IMR-90 (cell line): ENCODE data around the gene DHX29. TPM values are rescaled to one million over a fixed set of nuclear protein-coding genes. Genes with fewer than 3 reads are reported as not detected.

Source experiments
- ATAC-seq: fragments of 200-7000 bp; cut with Tn5 transposase; 2 replicates; pipeline ENCODE4 v1.9.1; 2020; ENCODE audit warnings: low read depth, mild to moderate bottlenecking, moderate library complexity
- BruUV-seq: library from RNA; stranded (reverse); fragments of 400-500 nt; replicated peaks from 2 replicates; lab custom pipeline; 2021; lab: Mats Ljungman, UMichigan
- CTCF ChIA-PET: fragments of 300-600 bp; formaldehyde crosslinking; extraction: SDS; loops from one replicate; lab custom pipeline; 2021; ENCODE audit warnings: antibody characterized with exemption; lab: Yijun Ruan, JAX
- POLR2A ChIA-PET: fragments of 300-600 bp; sonication (Branson Sonifier 250); formaldehyde crosslinking; loops from one replicate; lab custom pipeline; 2022; ENCODE audit warnings: antibody characterized with exemption; ENCODE audit not compliant: unreplicated experiment; lab: Charles Lee
- DNase-seq: peaks from one replicate; pipeline ENCODE4 v3.0.0; 2013
- H2AFZ ChIP-seq: replicated peaks from 2 replicates; pipeline ENCODE3; 2013; ENCODE audit warnings: low read length, mild to moderate bottlenecking; ENCODE audit not compliant: poor library complexity
- H2AK5ac ChIP-seq: 2 replicates; pipeline ENCODE4 v1.6.1; 2013; ENCODE audit warnings: low read depth, low read length, inconsistent platforms
- H2AK9ac ChIP-seq: replicated peaks from 2 replicates; pipeline ENCODE3; 2013; ENCODE audit warnings: mild to moderate bottlenecking, low read depth, low read length, moderate library complexity; ENCODE audit not compliant: poor library complexity
- H2BK120ac ChIP-seq: 2 replicates; pipeline ENCODE4 v1.6.1; 2013; ENCODE audit warnings: low read depth, low read length, inconsistent platforms
- H2BK15ac ChIP-seq: 3 replicates; pipeline ENCODE4 v1.6.1; 2013; ENCODE audit warnings: low read depth, low read length, inconsistent platforms
- H2BK20ac ChIP-seq: 2 replicates; pipeline ENCODE4 v1.6.1; 2013; ENCODE audit warnings: low read depth, mild to moderate bottlenecking, inconsistent platforms, low read length, moderate library complexity
- H2BK5ac ChIP-seq: 2 replicates; pipeline ENCODE4 v1.6.1; 2013; ENCODE audit warnings: mild to moderate bottlenecking, low read depth, low read length, inconsistent platforms; ENCODE audit not compliant: poor library complexity, severe bottlenecking
- H3K14ac ChIP-seq: replicated peaks from 2 replicates; pipeline ENCODE4 v1.6.1; 2013; ENCODE audit warnings: low read depth, low read length, inconsistent platforms
- H3K18ac ChIP-seq: 2 replicates; pipeline ENCODE4 v1.6.1; 2013; ENCODE audit warnings: low read depth, low read length, control low read depth
- H3K23ac ChIP-seq: 2 replicates; pipeline ENCODE4 v1.6.1; 2013; ENCODE audit warnings: low read depth, low read length, inconsistent platforms
- H3K27ac ChIP-seq: 2 replicates; pipeline ENCODE4 v1.5.1; 2013; ENCODE audit warnings: mild to moderate bottlenecking, control low read depth, low read length; ENCODE audit not compliant: insufficient read depth
- H3K27me3 ChIP-seq: 2 replicates; pipeline ENCODE4 v1.6.1; 2013; ENCODE audit warnings: low read length; ENCODE audit not compliant: control insufficient read depth, insufficient read depth
- H3K36me3 ChIP-seq: 2 replicates; pipeline ENCODE4 v1.6.1; 2013; ENCODE audit warnings: low read length, mixed read lengths; ENCODE audit not compliant: control insufficient read depth, insufficient read depth
- H3K4ac ChIP-seq: 2 replicates; pipeline ENCODE4 v1.6.1; 2013; ENCODE audit warnings: low read depth, low read length, inconsistent platforms
- H3K4me1 ChIP-seq: 2 replicates; pipeline ENCODE4 v1.6.1; 2013; ENCODE audit warnings: low read length, mixed read lengths; ENCODE audit not compliant: control insufficient read depth, insufficient read depth
- H3K4me2 ChIP-seq: 2 replicates; pipeline ENCODE4 v1.6.1; 2013; ENCODE audit warnings: low read depth, mild to moderate bottlenecking, control low read depth, low read length, moderate library complexity
- H3K4me3 ChIP-seq: 2 replicates; pipeline ENCODE4 v1.5.1; 2013; ENCODE audit warnings: low read depth, mild to moderate bottlenecking, control low read depth, low read length, moderate library complexity; ENCODE audit not compliant: insufficient read depth
- H3K56ac ChIP-seq: 2 replicates; pipeline ENCODE4 v1.6.1; 2013; ENCODE audit warnings: low read length, inconsistent platforms; ENCODE audit not compliant: insufficient read depth; ENCODE audit errors: extremely low read depth
- H3K79me1 ChIP-seq, 2 experiments: 2 replicates each; pipeline ENCODE4 v1.6.1; 2013; ENCODE audit warnings: low read length in 2 of 2, inconsistent platforms in 1 of 2, low read depth in 1 of 2
- H3K9ac ChIP-seq: 2 replicates; pipeline ENCODE4 v1.6.1; 2013; ENCODE audit warnings: low read depth, low read length, control low read depth
- H3K9me1 ChIP-seq: 2 replicates; pipeline ENCODE4 v1.6.1; 2013; ENCODE audit warnings: low read length, inconsistent platforms; ENCODE audit not compliant: insufficient read depth
- H3K9me3 ChIP-seq: 2 replicates; pipeline ENCODE4 v1.6.1; 2013; ENCODE audit warnings: low read length; ENCODE audit not compliant: control insufficient read depth, insufficient read depth
- H4K20me1 ChIP-seq: 2 replicates; pipeline ENCODE4 v1.6.1; 2013; ENCODE audit warnings: low read length, inconsistent platforms; ENCODE audit not compliant: insufficient read depth
- H4K5ac ChIP-seq: 2 replicates; pipeline ENCODE4 v1.6.1; 2013; ENCODE audit warnings: mild to moderate bottlenecking, low read depth, low read length, control low read depth
- H4K8ac ChIP-seq, 2 experiments: 2 replicates each; pipeline ENCODE4 v1.6.1; 2013; ENCODE audit warnings: low read depth in 2 of 2, low read length in 2 of 2, control low read depth in 1 of 2, inconsistent platforms in 1 of 2
- H4K91ac ChIP-seq: 2 replicates; pipeline ENCODE4 v1.6.1; 2013; ENCODE audit warnings: low read depth, low read length, inconsistent platforms; ENCODE audit not compliant: insufficient read depth
- BHLHE40 ChIP-seq: fragments of 150-350 bp; IDR thresholded peaks from 2 replicates; pipeline ENCODE4 v1.6.1; 2016; ENCODE audit warnings: mild to moderate bottlenecking, low read depth, low read length
- CEBPB ChIP-seq: IDR thresholded peaks from 2 replicates; pipeline ENCODE4 v1.6.1; 2012; ENCODE audit warnings: low read depth, low read length, improper control_type of control experiment
- CHD1 ChIP-seq: IDR thresholded peaks from 2 replicates; pipeline ENCODE4 v1.6.1; 2012; ENCODE audit warnings: low read depth, low read length, improper control_type of control experiment
- MAFK ChIP-seq: IDR thresholded peaks from 2 replicates; pipeline ENCODE4 v1.6.1; 2012; ENCODE audit warnings: low read depth, low read length, improper control_type of control experiment
- MAZ ChIP-seq: IDR thresholded peaks from 2 replicates; pipeline ENCODE4 v1.6.1; 2012; ENCODE audit warnings: low read depth, mild to moderate bottlenecking, low read length, improper control_type of control experiment, moderate library complexity, borderline replicate concordance
- MXI1 ChIP-seq: IDR thresholded peaks from 2 replicates; pipeline ENCODE4 v1.6.1; 2012; ENCODE audit warnings: low read depth, mild to moderate bottlenecking, low read length, moderate library complexity, borderline replicate concordance
- NFE2L2 ChIP-seq: fragments of 150-350 bp; IDR thresholded peaks from 2 replicates; pipeline ENCODE4 v1.6.1; 2016; ENCODE audit warnings: low read depth, mild to moderate bottlenecking, low read length
- POLR2A ChIP-seq: IDR thresholded peaks from 2 replicates; pipeline ENCODE4 v1.6.1; 2012; ENCODE audit warnings: mild to moderate bottlenecking, low read depth, low read length
- RAD21 ChIP-seq: IDR thresholded peaks from 2 replicates; pipeline ENCODE4 v1.6.1; 2012; ENCODE audit warnings: low read length, improper control_type of control experiment
- RCOR1 ChIP-seq: IDR thresholded peaks from 2 replicates; pipeline ENCODE4 v1.6.1; 2012; ENCODE audit warnings: mild to moderate bottlenecking, low read length, improper control_type of control experiment; ENCODE audit not compliant: insufficient replicate concordance
- RFX5 ChIP-seq: IDR thresholded peaks from 2 replicates; pipeline ENCODE4 v1.8.0; 2012; ENCODE audit warnings: low read depth, mild to moderate bottlenecking, low read length, moderate library complexity
- SMC3 ChIP-seq: fragments of 150-350 bp; IDR thresholded peaks from 2 replicates; pipeline ENCODE4 v1.6.1; 2016; ENCODE audit warnings: low read depth, mild to moderate bottlenecking, antibody characterized with exemption, low read length, moderate library complexity
- WGBS, 2 experiments: methylation state at CpG; one replicate each; pipeline versions ENCODE4 v1.1.5 to v1.1.7; 2013; ENCODE audit warnings: missing lambda C conversion rate in 2 of 2; ENCODE audit not compliant: insufficient read length in 1 of 2; ENCODE audit errors: extremely low coverage in 2 of 2; 5-methylcytosine and 5-hydroxymethylcytosine counted together
- dilution Hi-C: fragments of 300-500 bp; cut with HindIII; formaldehyde crosslinking; loops from one replicate; pipeline ENCODE4 v1.14.3; 2018; ENCODE audit warnings: low sequenced_read_pairs; ENCODE audit not compliant: unreplicated experiment
- in situ Hi-C: fragments of 300-500 bp; cut with MboI; formaldehyde crosslinking; loops from 3 replicates; pipeline ENCODE4 v1.14.3; 2019; ENCODE audit warnings: low sequenced_read_pairs, inconsistent platforms, mixed read lengths
- intact Hi-C: fragments of 100-400 bp; cut with micrococcal nuclease; formaldehyde crosslinking; loops from 2 replicates; pipeline ENCODE4 v1.10.0; 2022
- polyA plus RNA-seq, 3 experiments: library from polyadenylated mRNA; depleted of rRNA; stranded (reverse); fragments of >200 nt; gene quantifications; 2 replicates each; pipeline ENCODE4 v1.2.3, GENCODE V29; 2012; ENCODE audit warnings: low replicate concordance in 1 of 3
- total RNA-seq: library from RNA; depleted of rRNA; stranded (reverse); fragments of >200 nt; gene quantifications from 2 replicates; pipeline ENCODE4 v1.2.3, GENCODE V29; 2012
- TF ChIP-seq, protein P1 (sequence below): fragments of 150-350 bp; IDR thresholded peaks from 2 replicates; pipeline ENCODE4 v1.6.1; 2017; ENCODE audit warnings: mild to moderate bottlenecking, antibody characterized with exemption, low read length, low read depth
- TF ChIP-seq, protein P2 (sequence below): fragments of 150-350 bp; IDR thresholded peaks from 2 replicates; pipeline ENCODE4 v1.6.1; 2016; ENCODE audit warnings: low read depth, mild to moderate bottlenecking, low read length, moderate library complexity, borderline replicate concordance
- TF ChIP-seq, protein P3 (sequence below): conservative IDR thresholded peaks from 2 replicates; pipeline ENCODE4 v1.5.1; 2012; ENCODE audit warnings: mild to moderate bottlenecking, low read depth, low read length, improper control_type of control experiment

DHX29 gene
- total and polyA plus RNA-seq, 2 of the 4 experiments (the other 2 are of a cell fraction), result 9.5 to 25.6 TPM

- CTCF ChIA-PET, result no interaction called here
- no TSS peak for BruUV-seq
These were observed 25.5 kb upstream of the DHX29 start for GRCh38 chr5:55333017-55333416.

More at GRCh38 chr5:55333017-55333416, 25.5 kb upstream of the DHX29 start:
- H3K23ac ChIP-seq, result no peak overlapping the region
- H3K4me1 ChIP-seq, result no peaks in the 10 kb centered on the region
- POLR2A ChIA-PET, result no interaction called here
- ATAC-seq (no peak), DNase-seq (no peak)
- H3K4me2 ChIP-seq, result no peak overlapping the region
- H4K8ac ChIP-seq, result no peak overlapping the region
- H2AK9ac ChIP-seq, result no peak overlapping the region
- H4K91ac ChIP-seq, result no peak overlapping the region
- H3K4ac ChIP-seq, result no peak overlapping the region
- H3K18ac ChIP-seq, result no peak overlapping the region
- no peaks in the 10 kb centered on the region for H3K27me3 ChIP-seq
- dilution Hi-C loops (no loop called here), intact Hi-C loops (loop anchor here (10.0 kb wide), 1 partner anchor 582 kb away; no protein-coding TSS in a partner anchor), in situ Hi-C loops (loop anchor here (25.0 kb wide), 1 partner anchor 579 kb away; no protein-coding TSS in a partner anchor)
- peaks cover 17 to 41% of the 10 kb centered on the region in 2 experiments; a peak in 3 of 4 replicates for H3K79me1 ChIP-seq
- H2BK20ac ChIP-seq, result no peak overlapping the region
- H3K56ac ChIP-seq, result no peak overlapping the region
- no peak overlapping the region for H4K5ac ChIP-seq
- H2BK5ac ChIP-seq, result no peak overlapping the region
- no peaks in the 10 kb centered on the region for H3K9me1 ChIP-seq
- no peak overlapping the region for H3K9ac ChIP-seq
- H2BK120ac ChIP-seq, result no peak overlapping the region
- WGBS, 2 experiments, result no CpG with 5 or more reads among the region's 1 CpG
- peaks cover 3% of the 10 kb centered on the region; the same call in 1 of the 2 replicates for H4K20me1 ChIP-seq
- no peak overlapping the region for H3K14ac ChIP-seq
- peaks cover 11% of the 10 kb centered on the region for H3K36me3 ChIP-seq
- TF ChIP-seq, protein P1, sequence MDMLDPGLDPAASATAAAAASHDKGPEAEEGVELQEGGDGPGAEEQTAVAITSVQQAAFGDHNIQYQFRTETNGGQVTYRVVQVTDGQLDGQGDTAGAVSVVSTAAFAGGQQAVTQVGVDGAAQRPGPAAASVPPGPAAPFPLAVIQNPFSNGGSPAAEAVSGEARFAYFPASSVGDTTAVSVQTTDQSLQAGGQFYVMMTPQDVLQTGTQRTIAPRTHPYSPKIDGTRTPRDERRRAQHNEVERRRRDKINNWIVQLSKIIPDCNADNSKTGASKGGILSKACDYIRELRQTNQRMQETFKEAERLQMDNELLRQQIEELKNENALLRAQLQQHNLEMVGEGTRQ, result no peak
- no peak for TF ChIP-seq RFX5
- TF ChIP-seq BHLHE40, result no peak
- TF ChIP-seq MAFK, result no peak
- TF ChIP-seq RCOR1, result no peak
- TF ChIP-seq, protein P2, sequence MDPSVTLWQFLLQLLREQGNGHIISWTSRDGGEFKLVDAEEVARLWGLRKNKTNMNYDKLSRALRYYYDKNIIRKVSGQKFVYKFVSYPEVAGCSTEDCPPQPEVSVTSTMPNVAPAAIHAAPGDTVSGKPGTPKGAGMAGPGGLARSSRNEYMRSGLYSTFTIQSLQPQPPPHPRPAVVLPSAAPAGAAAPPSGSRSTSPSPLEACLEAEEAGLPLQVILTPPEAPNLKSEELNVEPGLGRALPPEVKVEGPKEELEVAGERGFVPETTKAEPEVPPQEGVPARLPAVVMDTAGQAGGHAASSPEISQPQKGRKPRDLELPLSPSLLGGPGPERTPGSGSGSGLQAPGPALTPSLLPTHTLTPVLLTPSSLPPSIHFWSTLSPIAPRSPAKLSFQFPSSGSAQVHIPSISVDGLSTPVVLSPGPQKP, result no peak
- TF ChIP-seq, protein P3, sequence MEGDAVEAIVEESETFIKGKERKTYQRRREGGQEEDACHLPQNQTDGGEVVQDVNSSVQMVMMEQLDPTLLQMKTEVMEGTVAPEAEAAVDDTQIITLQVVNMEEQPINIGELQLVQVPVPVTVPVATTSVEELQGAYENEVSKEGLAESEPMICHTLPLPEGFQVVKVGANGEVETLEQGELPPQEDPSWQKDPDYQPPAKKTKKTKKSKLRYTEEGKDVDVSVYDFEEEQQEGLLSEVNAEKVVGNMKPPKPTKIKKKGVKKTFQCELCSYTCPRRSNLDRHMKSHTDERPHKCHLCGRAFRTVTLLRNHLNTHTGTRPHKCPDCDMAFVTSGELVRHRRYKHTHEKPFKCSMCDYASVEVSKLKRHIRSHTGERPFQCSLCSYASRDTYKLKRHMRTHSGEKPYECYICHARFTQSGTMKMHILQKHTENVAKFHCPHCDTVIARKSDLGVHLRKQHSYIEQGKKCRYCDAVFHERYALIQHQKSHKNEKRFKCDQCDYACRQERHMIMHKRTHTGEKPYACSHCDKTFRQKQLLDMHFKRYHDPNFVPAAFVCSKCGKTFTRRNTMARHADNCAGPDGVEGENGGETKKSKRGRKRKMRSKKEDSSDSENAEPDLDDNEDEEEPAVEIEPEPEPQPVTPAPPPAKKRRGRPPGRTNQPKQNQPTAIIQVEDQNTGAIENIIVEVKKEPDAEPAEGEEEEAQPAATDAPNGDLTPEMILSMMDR, result no peak
- no peak for TF ChIP-seq SMC3
- TF ChIP-seq NFE2L2, result no peak
- no peak for TF ChIP-seq CEBPB
- no peak for TF ChIP-seq CHD1
- TF ChIP-seq RAD21, result no peak
- no peak for TF ChIP-seq MXI1
- no peak for TF ChIP-seq POLR2A
- no peak for TF ChIP-seq MAZ
- no peak overlapping the region for H2AK5ac ChIP-seq
- no peak overlapping the region for H3K27ac ChIP-seq
- no peak overlapping the region for H2BK15ac ChIP-seq
- no peak overlapping the region for H2AFZ ChIP-seq
- H3K9me3 ChIP-seq, result no peaks in the 10 kb centered on the region
- no peak overlapping the region for H3K4me3 ChIP-seq
